ENCODE measurements around the gene SLC7A11. TPM values are rescaled to one million over a fixed set of nuclear protein-coding genes. Genes with fewer than 3 reads are reported as not detected.
"Not testable (repeated sequence)": the region's sequence is repeated elsewhere in the genome, so short reads cannot be mapped to it uniquely, and the experiment has no call there.

SLC7A11 gene
- total and polyA plus RNA-seq, 7 donors, result under 0.01 to 2.8 (median 0.27) TPM

DNA sequence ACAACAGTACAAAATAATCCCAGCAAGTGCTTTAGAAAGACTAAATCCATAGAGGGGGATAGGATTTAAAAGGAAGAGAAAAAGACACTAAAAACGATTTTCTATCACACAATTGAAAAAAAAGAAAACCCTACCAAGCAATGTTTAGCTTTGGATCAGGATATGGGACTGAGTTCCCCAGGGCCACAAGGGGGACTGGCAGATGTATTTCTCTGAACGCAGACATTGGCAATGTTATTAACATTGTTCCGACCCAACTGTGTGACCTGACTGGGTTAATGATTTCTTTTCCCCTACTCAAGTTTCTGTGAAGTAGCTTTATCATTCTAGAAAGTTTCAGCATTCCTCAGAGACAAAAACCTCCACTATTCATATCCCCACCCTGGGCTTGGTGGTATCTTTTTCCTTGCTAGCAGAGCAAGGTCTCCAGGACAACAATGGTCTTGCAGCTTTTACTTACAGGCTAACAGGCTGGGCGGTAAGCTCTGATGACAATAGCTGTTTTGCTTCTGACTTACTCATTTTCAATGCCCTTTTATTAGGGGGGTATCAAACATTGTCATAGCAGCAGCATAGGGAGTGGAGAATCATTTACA is 25.8 kb downstream of the SLC7A11 start:
- no peaks in the 10 kb centered on the region for H3K27me3 ChIP-seq
- intact Hi-C loops (cut with DNase I), result no loop called here
- H3K4me3 ChIP-seq, result no peak overlapping the region
- TF ChIP-seq, protein P1, sequence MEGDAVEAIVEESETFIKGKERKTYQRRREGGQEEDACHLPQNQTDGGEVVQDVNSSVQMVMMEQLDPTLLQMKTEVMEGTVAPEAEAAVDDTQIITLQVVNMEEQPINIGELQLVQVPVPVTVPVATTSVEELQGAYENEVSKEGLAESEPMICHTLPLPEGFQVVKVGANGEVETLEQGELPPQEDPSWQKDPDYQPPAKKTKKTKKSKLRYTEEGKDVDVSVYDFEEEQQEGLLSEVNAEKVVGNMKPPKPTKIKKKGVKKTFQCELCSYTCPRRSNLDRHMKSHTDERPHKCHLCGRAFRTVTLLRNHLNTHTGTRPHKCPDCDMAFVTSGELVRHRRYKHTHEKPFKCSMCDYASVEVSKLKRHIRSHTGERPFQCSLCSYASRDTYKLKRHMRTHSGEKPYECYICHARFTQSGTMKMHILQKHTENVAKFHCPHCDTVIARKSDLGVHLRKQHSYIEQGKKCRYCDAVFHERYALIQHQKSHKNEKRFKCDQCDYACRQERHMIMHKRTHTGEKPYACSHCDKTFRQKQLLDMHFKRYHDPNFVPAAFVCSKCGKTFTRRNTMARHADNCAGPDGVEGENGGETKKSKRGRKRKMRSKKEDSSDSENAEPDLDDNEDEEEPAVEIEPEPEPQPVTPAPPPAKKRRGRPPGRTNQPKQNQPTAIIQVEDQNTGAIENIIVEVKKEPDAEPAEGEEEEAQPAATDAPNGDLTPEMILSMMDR (IDR thresholded peaks at IDR 0.05), result no peak
- no peak for TF ChIP-seq POLR2AphosphoS5 (IDR thresholded peaks at IDR 0.05)
- no peaks in the 10 kb centered on the region for H3K36me3 ChIP-seq
- no peak for DNase-seq
- H3K27ac ChIP-seq, result no peak overlapping the region
- H3K4me1 ChIP-seq, result peaks cover 0 to under 1% (median 0%) of the 10 kb centered on the region in 4 donors
- WGBS, 2 donors, result 85 to 87% methylated on average over 4 of the region's 4 CpGs
- H3K9me3 ChIP-seq, result no peaks in the 10 kb centered on the region

DNA sequence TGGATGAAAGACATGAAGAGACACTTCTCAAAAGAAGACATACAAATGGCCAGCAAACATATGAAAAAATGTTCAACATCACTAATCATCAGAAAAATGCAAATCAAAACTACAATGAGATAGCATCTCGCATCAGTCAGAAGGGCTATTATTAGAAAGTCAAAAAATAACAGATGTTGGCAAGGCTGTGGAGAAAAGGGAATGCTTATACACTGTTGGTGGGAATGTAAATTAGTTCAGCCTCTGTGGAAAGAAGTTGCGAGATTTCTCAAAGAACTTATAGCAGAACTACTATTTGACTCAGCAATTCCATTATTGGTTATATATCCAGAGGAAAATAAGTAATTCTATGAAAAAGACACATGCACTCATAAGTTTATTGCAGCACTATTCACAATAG is 31.6 kb downstream of the SLC7A11 start:
- H3K36me3 ChIP-seq; H3K4me3 ChIP-seq; H3K27ac ChIP-seq; intact Hi-C loops (cut with DNase I); DNase-seq; H3K9me3 ChIP-seq; H3K4me1 ChIP-seq; H3K27me3 ChIP-seq: not testable (repeated sequence)
- WGBS, 2 donors, result 77 to 92% methylated on average over 2 of the region's 2 CpGs

DNA sequence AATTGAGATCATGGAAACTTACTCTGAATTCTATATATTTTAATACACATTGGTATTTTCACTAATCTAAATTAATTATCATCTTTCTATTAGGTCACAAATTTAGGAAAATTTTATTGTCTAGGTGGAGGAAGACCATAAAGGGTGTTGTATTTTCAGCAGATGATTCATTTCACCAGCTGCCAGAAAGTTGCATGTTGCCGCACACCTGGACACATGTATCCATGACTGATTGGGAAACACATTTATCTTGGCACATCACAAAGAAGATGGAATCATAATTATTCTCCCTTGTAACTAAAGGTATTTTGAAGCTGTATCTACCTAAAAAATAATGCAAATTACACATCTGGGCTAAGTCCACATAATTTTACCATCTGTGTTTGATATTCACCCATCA is 33.1 kb downstream of the SLC7A11 start:
- H3K36me3 ChIP-seq, result no peaks in the 10 kb centered on the region
- H3K4me1 ChIP-seq, result no peaks in the 10 kb centered on the region
- WGBS, 2 donors, result 91 to 92% methylated on average over 1 of the region's 1 CpG
- intact Hi-C loops (cut with DNase I), result no loop called here
- no peak for DNase-seq
- no peak overlapping the region for H3K27ac ChIP-seq
- TF ChIP-seq, protein P1 (IDR thresholded peaks at IDR 0.05), result no peak
- TF ChIP-seq EP300 (IDR thresholded peaks at IDR 0.05) (no peak), POLR2AphosphoS5 (IDR thresholded peaks at IDR 0.05) (no peak), POLR2A (IDR thresholded peaks at IDR 0.05) (no peak)
- no peaks in the 10 kb centered on the region for H3K27me3 ChIP-seq
- peaks cover 0 to 2% (median 0%) of the 10 kb centered on the region in 4 donors for H3K9me3 ChIP-seq
- H3K4me3 ChIP-seq, result no peak overlapping the region

DNA sequence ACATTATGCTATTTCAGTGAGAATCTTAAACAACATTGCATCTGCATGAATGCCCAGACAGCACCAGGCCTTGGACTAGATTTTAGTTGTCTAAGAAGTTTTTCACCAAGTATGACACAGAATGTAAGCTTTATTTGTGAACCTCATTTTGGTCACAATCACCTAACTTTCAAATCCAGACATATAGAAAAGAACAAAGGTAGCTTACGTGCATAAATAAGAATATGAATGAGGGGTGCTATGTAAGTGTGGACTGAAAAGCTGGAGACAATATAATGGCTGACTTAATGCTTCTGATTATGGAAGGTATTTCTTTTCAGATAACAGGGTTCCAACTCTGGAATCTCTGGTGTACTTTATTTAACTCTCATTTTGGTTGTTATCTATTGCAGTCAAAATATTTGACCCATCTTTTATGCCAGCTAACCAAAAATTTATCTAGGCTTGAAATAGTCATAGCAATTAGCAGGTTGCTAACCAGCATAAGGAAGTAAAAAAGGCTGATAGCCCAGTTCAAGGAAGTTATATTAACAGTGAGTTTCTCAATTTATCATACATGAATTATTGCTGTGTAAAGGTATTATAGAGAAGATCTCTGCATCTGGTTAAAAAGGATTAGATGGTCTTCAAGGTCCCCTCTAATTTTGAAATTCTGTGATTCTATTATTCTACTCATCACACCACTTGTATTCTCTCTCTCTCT is 36.5 kb downstream of the SLC7A11 start:
- no peak for DNase-seq
- no peak for TF ChIP-seq POLR2AphosphoS5 (IDR thresholded peaks at IDR 0.05)
- TF ChIP-seq POLR2A (IDR thresholded peaks at IDR 0.05), result no peak
- TF ChIP-seq EP300 (IDR thresholded peaks at IDR 0.05), result no peak
- TF ChIP-seq, protein P1 (IDR thresholded peaks at IDR 0.05), result no peak
- Histone ChIP-seq H3K4me3 (no peak overlapping the region), H3K27me3 (no peaks in the 10 kb centered on the region), H3K9me3 (peaks cover 0 to 2% (median 0%) of the 10 kb centered on the region in 4 donors), H3K27ac (no peak overlapping the region), H3K36me3 (no peaks in the 10 kb centered on the region), H3K4me1 (no peaks in the 10 kb centered on the region)
- whole genome bisulfite sequencing, 2 donors, result 90 to 96% methylated on average over 1 of the region's 1 CpG
- intact Hi-C loops (cut with DNase I), result no loop called here

GRCh38 chr4:138204507-138204906 is 37.6 kb downstream of the SLC7A11 start:
- intact Hi-C loops (cut with DNase I), result no loop called here

More at GRCh38 chr4:138204507-138204906, 37.6 kb downstream of the SLC7A11 start:
- H3K4me1 ChIP-seq, result no peaks in the 10 kb centered on the region
- H3K9me3 ChIP-seq, result no peaks in the 10 kb centered on the region
- no peak overlapping the region for H3K4me3 ChIP-seq
- no peaks in the 10 kb centered on the region for H3K36me3 ChIP-seq
- WGBS, 2 donors, result 20 to 73% methylated on average over 5 of the region's 5 CpGs
- no peaks in the 10 kb centered on the region for H3K27me3 ChIP-seq
- TF ChIP-seq POLR2A (IDR thresholded peaks at IDR 0.05) (no peak), EP300 (IDR thresholded peaks at IDR 0.05) (no peak), POLR2AphosphoS5 (IDR thresholded peaks at IDR 0.05) (no peak)
- TF ChIP-seq, protein P1 (IDR thresholded peaks at IDR 0.05), result no peak
- DNase-seq, result no peak
- no peak overlapping the region for H3K27ac ChIP-seq

All from sigmoid colon (tissue), 7 donors.